Activated naive CD4-positive, alpha-beta T cell (primary cell): ENCODE data around the gene SLC39A7.
A peak's percentile ranks its signal among the peaks of the same experiment; 100 is the strongest.

Source experiments
- DNase-seq, 4 experiments: peaks; one replicate each; lab custom pipeline; 2025; lab: John Stamatoyannopoulos, UW

SLC39A7 gene, protein sequence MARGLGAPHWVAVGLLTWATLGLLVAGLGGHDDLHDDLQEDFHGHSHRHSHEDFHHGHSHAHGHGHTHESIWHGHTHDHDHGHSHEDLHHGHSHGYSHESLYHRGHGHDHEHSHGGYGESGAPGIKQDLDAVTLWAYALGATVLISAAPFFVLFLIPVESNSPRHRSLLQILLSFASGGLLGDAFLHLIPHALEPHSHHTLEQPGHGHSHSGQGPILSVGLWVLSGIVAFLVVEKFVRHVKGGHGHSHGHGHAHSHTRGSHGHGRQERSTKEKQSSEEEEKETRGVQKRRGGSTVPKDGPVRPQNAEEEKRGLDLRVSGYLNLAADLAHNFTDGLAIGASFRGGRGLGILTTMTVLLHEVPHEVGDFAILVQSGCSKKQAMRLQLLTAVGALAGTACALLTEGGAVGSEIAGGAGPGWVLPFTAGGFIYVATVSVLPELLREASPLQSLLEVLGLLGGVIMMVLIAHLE

DNA sequence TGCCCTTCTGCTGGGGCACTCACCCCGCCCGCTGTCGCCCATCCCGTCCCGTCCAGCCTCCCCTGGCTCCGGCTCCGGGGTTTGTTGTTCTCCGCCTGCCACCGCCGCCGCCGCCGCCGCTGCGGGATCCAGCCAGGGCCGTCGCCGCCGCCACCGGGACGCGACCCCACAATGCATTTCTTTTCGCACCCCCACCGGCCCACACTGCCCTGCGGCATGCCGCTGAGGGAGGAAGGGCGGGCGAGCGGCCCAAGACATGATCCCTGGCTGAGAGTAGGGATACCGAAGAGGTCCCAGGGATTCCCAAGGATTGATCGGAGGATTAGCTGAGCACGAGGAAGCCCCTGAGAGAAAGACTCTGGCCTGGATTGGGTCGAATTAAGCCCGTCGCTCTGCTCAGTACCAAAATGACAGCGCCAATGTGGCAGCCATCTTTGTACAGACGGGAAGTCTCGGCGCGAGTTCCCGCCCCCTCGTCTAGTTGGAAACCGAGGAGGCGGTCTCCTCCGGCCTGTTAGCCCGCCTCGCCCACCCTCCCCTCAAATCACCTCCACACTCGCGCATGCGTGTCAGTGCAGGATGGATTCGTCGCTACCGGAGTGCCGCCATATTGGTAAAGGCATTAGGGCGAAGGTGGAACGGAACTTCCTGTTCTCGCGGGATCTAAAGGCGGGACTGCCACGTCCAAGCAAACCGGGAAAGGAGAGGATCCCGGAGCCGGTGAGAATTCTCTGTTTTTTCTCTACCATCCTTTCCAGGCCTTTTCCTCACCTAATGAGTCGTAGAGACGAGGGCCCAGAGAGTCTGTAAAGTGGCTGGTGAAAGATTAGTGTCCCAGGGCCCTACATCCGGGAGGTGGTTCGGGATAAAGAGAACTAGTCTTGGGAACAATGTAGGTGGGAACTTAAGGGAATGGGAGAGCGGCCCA is at the start of gene SLC39A7, which contains the start of gene RXRB:
SLC39A7 (plus strand) TSS at position 649 of the 928 bp plus-strand sequence. CDS start 379 bp downstream, outside the sequence.
RXRB (minus strand) TSS at position 447 of the 928 bp plus-strand sequence; CDS start at position 258, 189 bp downstream.
- DNase-seq, result peak; percentile 96 to 98 (median 97)

DNA sequence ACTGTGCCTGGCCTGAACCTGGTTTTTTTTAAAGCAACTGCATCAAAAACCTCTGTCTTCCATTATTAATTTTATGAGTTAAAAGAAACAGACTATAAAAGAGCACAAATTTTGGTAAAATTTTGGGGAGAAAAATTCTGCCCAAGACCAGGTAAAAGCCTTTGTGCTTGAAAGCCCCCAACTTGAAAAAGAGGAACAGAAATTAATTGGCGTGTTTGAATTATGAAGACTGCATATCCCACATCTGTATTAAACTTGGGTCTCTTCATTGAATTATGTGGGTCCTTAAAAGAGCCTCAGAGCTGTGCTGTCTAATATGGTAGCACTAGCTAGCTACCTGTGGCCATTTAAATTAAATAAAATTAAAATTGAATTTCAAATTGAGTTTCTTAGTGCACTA is 49.6 kb upstream of the SLC39A7 start:
- no peak for DNase-seq

DNA sequence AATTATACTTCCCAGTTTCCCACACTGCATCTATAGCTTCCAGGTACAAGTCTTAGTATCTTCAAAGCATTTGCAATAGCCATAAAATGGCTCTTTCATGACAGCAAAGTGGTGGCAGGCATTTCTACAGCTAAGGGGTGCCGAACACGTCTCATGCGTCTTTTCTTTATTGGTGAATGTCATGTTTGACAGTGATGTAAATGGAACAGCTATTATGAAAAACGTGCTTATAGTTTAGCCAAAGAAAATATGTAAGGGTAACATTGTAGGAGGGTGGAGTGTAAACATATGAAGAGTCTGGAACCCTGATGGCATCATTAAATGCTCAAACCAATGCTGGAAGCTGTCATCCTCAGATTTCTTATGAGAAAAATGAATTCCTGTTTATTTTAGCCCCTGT is 46.3 kb upstream of the SLC39A7 start:
- DNase-seq, result no peak

DNA sequence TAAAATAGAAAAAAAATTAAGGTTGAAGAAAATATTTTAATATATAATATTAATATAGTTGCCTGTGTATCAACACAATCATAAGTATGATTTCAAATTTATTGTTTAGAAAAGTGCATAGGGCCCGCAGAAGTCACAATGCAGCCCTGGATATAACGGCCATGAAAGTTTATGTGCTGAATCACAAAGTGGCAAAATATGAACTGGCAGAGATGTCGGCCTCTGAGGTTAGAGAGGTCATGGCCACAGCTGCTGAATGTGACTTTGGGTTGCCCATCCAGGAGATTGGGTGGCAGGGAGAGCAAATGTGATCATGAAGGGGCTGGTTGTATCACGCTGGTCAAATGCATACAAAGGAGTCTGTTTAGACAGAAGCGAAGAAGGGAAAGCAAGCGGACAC is 44.1 kb upstream of the SLC39A7 start:
- DNase-seq, result no peak

DNA sequence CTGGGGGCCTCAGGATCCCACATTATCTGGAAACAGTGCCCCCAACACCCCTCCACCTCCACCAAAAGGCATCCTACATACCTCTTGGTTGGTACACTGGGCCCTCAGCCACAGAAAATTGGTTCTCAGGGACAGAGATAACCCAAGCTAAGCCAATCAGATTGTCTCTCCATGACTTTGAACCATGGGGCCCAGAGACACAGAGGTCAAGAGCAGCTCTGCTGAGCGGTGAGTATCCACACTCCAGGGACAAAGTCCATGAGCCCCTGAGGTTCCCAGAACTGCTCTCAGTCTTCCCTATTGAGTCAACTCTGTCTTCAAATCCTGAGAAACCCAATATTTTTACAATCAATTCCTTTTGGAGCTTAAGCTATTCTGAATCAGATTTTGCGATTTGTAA is 43.7 kb upstream of the SLC39A7 start:
- DNase-seq, result no peak

DNA sequence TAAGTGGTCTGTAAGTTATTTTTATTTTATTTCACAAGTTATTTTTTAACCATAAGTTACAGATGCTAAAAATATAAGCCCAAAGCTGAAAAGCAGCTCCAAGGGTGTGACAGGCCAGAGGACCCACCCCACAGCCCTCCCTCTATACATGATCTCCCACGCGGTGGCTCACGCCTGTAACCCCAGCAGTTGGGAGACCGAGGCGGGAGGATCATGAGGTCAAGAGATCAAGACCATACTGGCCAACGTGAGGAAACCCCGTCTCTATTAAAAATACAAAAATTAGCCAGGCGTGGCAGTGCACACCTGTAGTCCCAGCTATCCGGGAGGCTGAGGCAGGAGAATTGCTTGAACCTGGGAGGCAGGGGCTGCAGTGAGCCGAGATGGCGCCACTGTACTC is 40.6 kb upstream of the SLC39A7 start:
- no peak for DNase-seq

DNA sequence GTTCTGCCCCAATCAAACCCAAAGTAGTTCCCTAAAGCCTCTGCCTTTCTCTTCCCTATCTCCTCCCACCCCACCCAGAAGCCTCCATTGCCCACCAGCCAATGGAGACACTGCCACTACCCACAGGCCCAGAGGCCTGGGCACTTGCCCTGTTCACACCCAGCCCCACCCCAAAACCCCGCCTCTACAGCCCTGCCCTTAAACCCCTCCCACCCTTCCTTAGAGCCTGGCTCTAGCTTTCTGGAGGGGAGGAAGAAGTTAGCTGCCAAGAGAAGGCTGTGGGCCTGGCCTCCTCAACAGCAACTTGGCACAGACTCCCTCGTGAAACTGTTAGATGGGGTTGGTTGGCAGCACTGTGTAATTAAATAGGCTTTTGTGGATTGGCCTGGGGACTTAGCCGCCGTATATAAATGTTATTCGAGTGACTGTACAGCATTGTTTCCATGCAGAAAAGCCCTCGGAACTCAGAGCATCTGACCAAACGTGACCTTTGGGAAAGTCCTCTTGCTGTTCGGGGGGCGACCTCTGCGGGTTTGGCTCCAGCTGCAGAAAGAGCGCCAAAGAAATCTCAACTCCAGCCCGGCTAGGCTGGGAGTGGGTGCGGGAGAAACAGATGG is 39.8 kb upstream of the SLC39A7 start:
- no peak for DNase-seq

DNA sequence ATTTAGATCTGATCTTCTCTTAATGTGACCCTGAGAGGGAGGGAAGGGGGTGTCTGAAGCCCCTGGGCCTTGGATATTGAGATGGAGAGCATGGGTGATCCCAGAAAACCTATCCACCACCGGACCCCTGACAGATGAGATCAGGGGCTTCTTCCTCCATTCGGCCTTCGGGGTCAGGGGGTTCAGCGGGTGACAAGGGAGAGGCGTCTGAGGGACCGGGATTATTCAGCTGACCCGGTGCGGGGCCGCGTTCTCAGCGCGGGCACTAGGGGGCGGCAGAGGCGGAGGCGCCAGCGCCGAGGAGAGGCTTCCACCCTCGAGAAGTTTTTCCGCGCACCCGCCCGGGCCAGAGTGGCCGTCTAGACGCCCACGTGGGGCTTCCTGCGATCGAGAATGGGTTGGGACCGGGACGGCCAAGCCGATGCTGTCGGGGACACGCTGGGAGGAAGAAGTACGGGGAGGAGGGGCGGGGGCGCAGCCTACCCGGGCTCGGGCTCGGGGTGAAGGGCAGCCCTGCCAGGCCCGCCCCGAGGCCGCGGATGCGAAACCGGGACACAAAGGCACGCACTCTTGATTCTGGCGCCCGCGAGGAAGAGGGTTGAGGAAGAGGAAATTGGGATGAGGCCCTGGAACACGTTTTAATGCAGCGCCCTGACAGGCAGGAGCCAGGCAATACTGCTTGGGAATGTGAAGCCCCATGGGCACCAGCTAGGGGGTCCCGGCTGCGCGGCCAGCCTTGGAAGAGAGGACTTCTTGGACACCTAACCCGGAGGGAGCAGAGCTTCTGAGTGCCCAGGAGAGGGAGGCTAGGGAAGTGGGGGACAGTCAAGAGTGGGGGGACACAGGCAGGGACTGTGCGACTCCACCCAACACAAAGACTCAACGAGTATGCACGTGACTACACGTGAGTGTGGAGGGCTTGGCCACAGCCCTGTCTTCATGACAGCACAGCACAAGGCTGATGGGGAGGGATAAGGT is 39.0 kb upstream of the SLC39A7 start:
- peak; percentile 62 to 79 (median 72) for DNase-seq

DNA sequence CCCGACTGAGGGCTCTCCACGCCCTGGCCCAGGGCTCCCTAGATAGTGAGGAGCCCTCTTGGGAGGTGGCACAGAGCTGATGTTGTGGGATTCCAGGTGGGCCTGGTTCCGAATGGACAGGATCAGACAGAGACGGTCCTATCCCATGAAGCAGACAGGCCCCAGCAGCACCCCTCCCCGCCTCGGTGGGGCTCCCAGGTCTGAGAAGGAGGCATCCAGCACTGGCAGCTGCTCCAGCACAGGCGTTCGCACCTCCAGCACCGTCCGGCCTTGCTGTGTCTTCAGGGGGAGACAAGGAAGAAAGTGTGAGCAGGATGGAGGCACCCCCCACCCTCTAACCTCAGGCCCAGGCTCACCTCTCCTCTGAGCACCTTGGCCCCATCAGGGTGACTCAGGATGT is 37.1 kb upstream of the SLC39A7 start:
- no peak for DNase-seq

DNA sequence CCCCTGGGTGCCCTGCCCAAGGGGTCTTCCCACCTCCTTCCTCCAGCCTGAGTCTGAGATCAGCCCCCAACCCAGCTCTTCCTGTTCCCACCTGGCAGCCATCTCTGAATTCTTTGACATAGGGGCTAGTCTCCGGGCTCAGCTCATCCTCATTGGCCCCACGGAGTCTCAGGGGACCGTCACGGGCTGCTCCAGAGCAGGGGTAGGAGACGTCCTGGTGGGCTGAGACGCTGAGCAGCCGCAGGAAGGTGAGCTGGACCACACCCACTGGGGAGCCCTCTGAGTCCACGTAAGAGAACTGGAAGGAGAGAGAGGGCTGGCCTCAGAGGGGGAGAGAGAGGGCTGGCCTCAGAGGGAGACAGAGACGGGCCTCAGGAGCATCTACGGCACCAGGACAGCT is 36.5 kb upstream of the SLC39A7 start:
- no peak for DNase-seq

DNA sequence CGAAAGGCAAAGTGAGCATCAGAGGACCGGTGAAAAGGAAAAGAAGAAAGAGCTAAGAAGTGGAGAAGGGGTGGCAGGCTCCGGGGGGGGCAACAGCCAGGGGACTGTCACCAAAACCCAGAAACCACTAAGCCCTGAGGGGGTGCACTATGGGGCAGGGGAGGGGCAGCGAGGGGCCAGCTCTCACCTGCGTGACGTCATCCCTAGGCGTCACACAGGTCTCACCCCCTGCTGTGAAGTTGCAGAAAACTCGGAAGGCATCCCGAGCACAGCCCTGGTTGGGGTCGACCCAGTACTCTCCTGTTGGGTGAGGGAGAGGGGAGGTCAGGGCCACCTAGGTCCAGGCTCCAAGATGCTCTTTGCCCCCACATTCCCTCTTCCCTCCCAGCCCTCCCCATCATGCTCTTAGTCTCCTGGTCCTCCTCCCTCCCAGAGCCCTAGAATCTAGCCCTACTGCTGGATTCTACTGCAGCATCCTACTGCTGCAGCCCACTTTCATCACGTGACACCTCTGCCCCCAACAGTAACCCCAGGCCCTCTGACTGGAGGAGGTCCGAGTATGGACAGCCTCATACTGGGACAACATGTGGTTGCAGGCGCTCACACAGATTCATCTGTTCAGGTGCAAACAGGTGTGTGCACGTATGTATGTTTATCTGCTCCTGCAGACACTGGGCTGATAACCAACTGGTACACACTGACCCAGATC is 35.8 kb upstream of the SLC39A7 start:
- DNase-seq, result no peak

DNA sequence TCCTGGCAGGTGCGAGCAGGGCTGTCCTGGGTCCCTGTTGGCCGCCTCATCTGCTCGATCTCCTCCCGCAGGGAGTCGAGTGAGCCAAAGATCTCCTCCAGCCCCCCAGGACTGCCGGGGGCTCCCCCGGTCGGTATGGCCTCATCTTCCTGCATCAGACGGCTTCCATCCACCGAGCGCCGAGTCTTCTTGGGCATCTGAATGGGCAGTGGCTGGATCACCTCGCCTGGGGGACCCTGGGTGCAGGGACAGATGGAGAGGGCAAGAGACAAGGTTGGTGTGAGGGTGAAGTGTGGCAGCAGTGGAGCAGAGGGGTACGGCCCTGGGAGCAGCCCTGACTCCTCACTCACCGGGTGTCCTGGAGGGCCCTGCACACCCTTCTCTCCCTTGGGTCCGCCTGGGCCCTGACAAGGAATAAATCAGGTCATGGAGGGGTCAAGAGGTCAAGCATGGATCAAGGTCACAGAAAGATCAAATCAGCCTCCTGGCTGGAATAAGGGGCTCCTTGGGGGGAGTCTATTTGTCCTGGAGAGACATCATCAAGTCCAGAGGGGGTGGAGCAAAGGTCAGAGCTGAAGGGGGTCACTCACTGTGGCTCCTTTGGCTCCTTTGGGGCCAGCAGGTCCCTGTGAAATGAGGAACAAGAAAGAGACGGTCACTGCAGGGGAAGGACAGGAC is 34.9 kb upstream of the SLC39A7 start:
- no peak for DNase-seq

DNA sequence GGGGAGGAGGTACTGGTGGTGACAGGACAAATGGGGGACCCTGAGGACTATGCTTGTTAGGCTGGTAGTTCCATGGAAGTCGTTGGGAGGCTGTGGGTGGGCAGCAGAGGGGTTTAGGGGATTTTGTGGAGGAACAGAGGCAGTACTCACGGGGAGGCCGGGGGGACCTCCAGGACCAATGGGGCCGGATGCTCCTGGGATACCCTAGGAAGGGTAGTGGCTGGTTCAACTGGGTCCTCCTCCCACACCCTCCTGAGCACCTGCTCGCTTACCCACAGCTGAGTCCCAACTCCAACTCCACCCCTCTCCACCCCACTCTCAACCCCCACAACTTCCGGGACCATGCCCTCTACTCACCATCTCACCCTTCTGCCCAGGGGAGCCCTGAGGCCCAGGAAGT is 34.3 kb upstream of the SLC39A7 start:
- DNase-seq, result no peak

DNA sequence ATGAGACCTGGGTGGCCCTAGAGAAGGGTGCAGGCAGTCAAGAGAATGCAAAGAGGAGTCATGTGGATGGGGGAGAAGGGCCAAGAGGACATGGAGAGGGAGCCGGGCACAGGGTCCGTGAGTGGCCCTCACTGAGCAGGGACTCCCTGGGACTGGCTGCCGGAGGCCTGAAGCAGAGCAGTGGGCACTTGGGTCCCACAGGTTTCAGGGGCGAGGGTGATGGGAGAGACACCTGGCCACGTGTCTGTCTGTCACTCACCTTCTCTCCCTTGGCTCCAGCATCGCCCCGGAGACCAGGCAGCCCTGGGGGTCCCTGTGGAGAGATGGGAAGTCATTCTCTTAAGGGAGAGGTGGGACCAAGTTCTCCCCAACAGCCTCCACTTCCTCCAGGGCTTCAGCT is 33.9 kb upstream of the SLC39A7 start:
- no peak for DNase-seq

DNA sequence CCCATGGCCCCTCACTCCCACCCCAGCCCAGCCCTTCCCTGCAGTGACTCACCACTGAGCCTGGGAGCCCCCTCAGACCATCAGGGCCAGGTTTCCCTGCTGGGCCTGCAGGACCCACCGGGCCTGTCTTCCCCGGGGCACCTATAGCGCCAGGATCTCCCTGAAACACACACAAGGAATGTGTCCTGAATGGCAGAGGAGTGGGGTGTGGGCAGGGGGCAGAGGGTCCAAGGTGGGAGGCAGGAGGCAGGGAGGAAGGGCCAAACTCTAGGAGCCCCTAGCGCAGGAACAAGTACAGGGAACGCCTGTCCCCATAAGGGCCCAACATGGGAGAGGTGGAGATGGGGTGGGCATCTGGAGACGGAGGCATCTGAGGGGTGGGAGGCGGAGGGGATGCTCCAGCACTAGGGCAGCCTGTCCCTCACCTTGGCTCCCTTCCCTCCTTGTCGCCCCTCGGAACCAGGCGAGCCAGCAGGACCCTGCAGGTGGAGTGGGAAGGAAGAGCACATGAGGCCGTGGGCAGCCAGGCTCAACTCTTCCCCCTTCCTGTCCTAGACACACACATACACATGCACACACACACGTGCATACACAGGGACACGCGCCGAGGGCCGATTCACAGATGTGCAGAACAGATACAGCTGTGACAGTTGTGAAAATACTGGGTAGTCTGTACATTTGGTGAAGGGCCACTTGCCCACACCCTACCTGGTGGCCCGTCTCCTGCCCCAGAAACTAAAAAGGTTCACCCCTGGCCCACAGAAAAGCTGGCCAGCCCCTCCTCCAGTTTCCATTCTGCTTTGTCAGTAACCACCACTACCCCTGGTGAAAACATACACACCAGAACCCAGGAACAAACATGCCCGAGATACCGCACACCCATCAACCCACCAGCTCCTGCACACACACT is 33.0 kb upstream of the SLC39A7 start:
- no peak for DNase-seq

DNA sequence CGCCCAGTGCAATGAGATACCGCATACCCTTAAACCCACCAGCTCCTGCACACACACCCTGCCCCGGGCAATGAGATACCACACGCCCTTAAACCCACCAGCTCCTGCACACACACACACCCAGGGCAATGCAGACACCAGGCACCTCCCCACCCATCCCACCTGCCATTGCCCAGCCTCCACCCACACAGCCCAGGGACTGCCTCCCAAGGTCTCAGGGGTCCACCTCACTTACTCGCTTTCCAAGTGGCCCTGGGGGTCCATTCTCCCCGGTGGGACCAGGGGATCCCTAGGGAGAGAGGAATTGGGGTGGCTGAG is 32.4 kb upstream of the SLC39A7 start:
- DNase-seq, result no peak

DNA sequence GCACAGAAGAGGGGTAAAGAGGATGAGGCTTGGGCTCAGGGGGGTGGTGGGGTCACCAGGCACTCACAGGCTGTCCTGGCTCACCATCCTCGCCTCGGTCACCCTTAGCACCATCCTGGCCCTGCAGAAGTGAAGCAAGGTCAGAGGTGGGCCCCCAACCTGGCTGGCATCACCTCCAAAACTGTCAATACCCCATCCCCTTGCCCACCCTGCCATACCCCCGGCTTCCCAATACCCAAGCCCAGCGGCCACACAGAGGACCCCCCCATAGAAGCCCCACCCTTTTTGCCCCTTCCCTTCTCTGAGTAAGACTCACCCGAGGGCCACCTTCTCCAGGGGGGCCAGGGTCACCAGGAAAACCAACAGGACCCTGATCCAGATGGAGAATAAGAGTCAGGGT is 32.0 kb upstream of the SLC39A7 start:
- DNase-seq, result no peak

DNA sequence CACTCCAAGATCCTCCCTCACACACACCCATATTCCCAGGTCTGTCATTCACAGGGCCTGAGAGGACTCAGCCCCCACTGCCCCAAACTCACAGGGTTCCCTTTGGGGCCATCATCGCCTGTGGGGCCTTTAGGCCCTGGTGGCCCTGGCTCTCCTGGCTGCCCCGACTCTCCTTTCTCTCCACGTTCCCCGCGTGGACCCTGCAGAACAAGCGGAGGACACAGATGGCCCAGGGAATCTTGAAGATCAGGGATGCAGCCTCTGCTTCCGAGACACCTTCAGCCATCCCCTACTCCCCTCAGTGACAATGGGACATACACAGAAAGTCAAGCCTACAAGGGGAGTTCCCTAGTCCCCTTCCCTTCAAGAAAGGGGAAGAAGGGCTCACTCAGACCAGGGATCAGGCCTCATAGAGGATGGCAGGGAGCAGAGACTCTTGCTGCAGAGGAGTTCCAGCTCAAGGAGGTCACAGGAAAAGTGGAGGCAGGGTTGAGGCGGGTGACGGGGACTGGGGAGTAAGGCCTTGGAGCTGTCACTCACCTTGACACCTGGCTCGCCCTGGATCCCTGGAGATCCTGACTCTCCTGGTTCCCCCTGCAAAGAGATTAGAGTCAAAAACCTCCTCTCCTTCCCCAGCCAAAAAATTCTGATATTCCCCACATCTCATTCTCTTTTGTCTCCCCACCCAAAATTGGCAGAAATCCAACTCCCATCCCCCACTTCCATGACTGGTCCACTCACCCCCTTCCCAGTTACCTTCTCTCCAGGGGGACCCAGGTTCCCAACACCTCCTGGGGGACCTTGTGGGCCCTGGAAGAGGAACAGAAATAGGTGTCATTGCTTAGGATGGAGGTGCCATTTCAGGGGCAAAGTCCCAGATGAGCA is 31.1 kb upstream of the SLC39A7 start:
- DNase-seq, result no peak
